ENCODE measurements around the gene ADCY1.

ADCY1 gene

GRCh38 chr7:45617166-45617565 lies 43.0 kb downstream of the ADCY1 start:
- Histone ChIP-seq H3K27ac (ENCODE audit: low read depth, low read length) (no peak overlapping the region), H3K9ac (ENCODE audit: low read length) (no peak overlapping the region), H3K9me3 (ENCODE audit: low read length) (peaks cover 9% of the 10 kb centered on the region), H3K27me3 (ENCODE audit: control insufficient read depth in 1 of 2, insufficient read depth in 2 of 2, low read length in 2 of 2) (no peaks in the 10 kb centered on the region), H3K4me1 (ENCODE audit: insufficient read depth, low read length) (no peaks in the 10 kb centered on the region), H3K4me3 (ENCODE audit: low read depth in 1 of 2, low read length in 2 of 2) (no peak overlapping the region), H3K36me3 (ENCODE audit: insufficient read depth, low read length) (no peaks in the 10 kb centered on the region)

GRCh38 chr7:45622058-45622457 lies 47.9 kb downstream of the ADCY1 start:
- Histone ChIP-seq H3K9me3 (ENCODE audit: low read length) (no peaks in the 10 kb centered on the region), H3K36me3 (ENCODE audit: insufficient read depth, low read length) (no peaks in the 10 kb centered on the region), H3K27ac (ENCODE audit: low read depth, low read length) (no peak overlapping the region), H3K4me1 (ENCODE audit: insufficient read depth, low read length) (no peaks in the 10 kb centered on the region), H3K9ac (ENCODE audit: low read length) (no peak overlapping the region), H3K4me3 (ENCODE audit: low read depth in 1 of 2, low read length in 2 of 2) (no peak overlapping the region), H3K27me3 (ENCODE audit: control insufficient read depth in 1 of 2, insufficient read depth in 2 of 2, low read length in 2 of 2) (no peaks in the 10 kb centered on the region)

GRCh38 chr7:45623157-45623556 lies 49.0 kb downstream of the ADCY1 start:
- Histone ChIP-seq H3K27ac (ENCODE audit: low read depth, low read length) (no peak overlapping the region), H3K9ac (ENCODE audit: low read length) (no peak overlapping the region), H3K4me3 (ENCODE audit: low read depth in 1 of 2, low read length in 2 of 2) (no peak overlapping the region), H3K36me3 (ENCODE audit: insufficient read depth, low read length) (no peaks in the 10 kb centered on the region), H3K4me1 (ENCODE audit: insufficient read depth, low read length) (no peaks in the 10 kb centered on the region), H3K27me3 (ENCODE audit: control insufficient read depth in 1 of 2, insufficient read depth in 2 of 2, low read length in 2 of 2) (no peaks in the 10 kb centered on the region), H3K9me3 (ENCODE audit: low read length) (no peaks in the 10 kb centered on the region)

- H3K4me3 ChIP-seq (ENCODE audit: low read depth in 1 of 2, low read length in 2 of 2) = no peak overlapping the region
- no peak overlapping the region for H3K27ac ChIP-seq (ENCODE audit: low read depth, low read length)
- H3K9me3 ChIP-seq (ENCODE audit: low read length) = no peaks in the 10 kb centered on the region
- no peaks in the 10 kb centered on the region for H3K27me3 ChIP-seq (ENCODE audit: control insufficient read depth in 1 of 2, insufficient read depth in 2 of 2, low read length in 2 of 2)
- H3K9ac ChIP-seq (ENCODE audit: low read length) = no peak overlapping the region
- H3K36me3 ChIP-seq (ENCODE audit: insufficient read depth, low read length) = no peaks in the 10 kb centered on the region
- no peaks in the 10 kb centered on the region for H3K4me1 ChIP-seq (ENCODE audit: insufficient read depth, low read length)
These were observed 49.7 kb downstream of the ADCY1 start for GRCh38 chr7:45623740-45624391.

- H3K36me3 ChIP-seq (ENCODE audit: insufficient read depth, low read length) = no peaks in the 10 kb centered on the region
- no peaks in the 10 kb centered on the region for H3K27me3 ChIP-seq (ENCODE audit: control insufficient read depth in 1 of 2, insufficient read depth in 2 of 2, low read length in 2 of 2)
- no peak overlapping the region for H3K9ac ChIP-seq (ENCODE audit: low read length)
- H3K4me3 ChIP-seq (ENCODE audit: low read depth in 1 of 2, low read length in 2 of 2) = no peak overlapping the region
- no peaks in the 10 kb centered on the region for H3K4me1 ChIP-seq (ENCODE audit: insufficient read depth, low read length)
- H3K27ac ChIP-seq (ENCODE audit: low read depth, low read length) = no peak overlapping the region
- H3K9me3 ChIP-seq (ENCODE audit: low read length) = no peaks in the 10 kb centered on the region
These were observed 50.2 kb downstream of the ADCY1 start for GRCh38 chr7:45624392-45624760.

- H3K4me3 ChIP-seq (ENCODE audit: low read depth in 1 of 2, low read length in 2 of 2) = no peak overlapping the region
- no peaks in the 10 kb centered on the region for H3K9me3 ChIP-seq (ENCODE audit: low read length)
- no peaks in the 10 kb centered on the region for H3K27me3 ChIP-seq (ENCODE audit: control insufficient read depth in 1 of 2, insufficient read depth in 2 of 2, low read length in 2 of 2)
These were observed 50.9 kb downstream of the ADCY1 start for GRCh38 chr7:45625067-45625466.

GRCh38 chr7:45625714-45626440 lies 51.7 kb downstream of the ADCY1 start:
- Histone ChIP-seq H3K9me3 (ENCODE audit: low read length) (no peaks in the 10 kb centered on the region), H3K9ac (ENCODE audit: low read length) (no peak overlapping the region), H3K4me3 (ENCODE audit: low read depth in 1 of 2, low read length in 2 of 2) (no peak overlapping the region)

More at GRCh38 chr7:45625067-45625466, 50.9 kb downstream of the ADCY1 start:
- Histone ChIP-seq H3K4me1 (ENCODE audit: insufficient read depth, low read length) (no peaks in the 10 kb centered on the region), H3K9ac (ENCODE audit: low read length) (no peak overlapping the region), H3K36me3 (ENCODE audit: insufficient read depth, low read length) (no peaks in the 10 kb centered on the region), H3K27ac (ENCODE audit: low read depth, low read length) (no peak overlapping the region)

GRCh38 chr7:45626441-45627430 lies 52.6 kb downstream of the ADCY1 start:
- Histone ChIP-seq H3K27me3 (ENCODE audit: control insufficient read depth in 1 of 2, insufficient read depth in 2 of 2, low read length in 2 of 2) (no peaks in the 10 kb centered on the region), H3K4me3 (ENCODE audit: low read depth in 1 of 2, low read length in 2 of 2) (no peak overlapping the region), H3K4me1 (ENCODE audit: insufficient read depth, low read length) (no peaks in the 10 kb centered on the region), H3K9me3 (ENCODE audit: low read length) (no peaks in the 10 kb centered on the region), H3K27ac (ENCODE audit: low read depth, low read length) (no peak overlapping the region), H3K36me3 (ENCODE audit: insufficient read depth, low read length) (no peaks in the 10 kb centered on the region), H3K9ac (ENCODE audit: low read length) (no peak overlapping the region)

More at GRCh38 chr7:45625714-45626440, 51.7 kb downstream of the ADCY1 start:
- H3K4me1 ChIP-seq (ENCODE audit: insufficient read depth, low read length) = no peaks in the 10 kb centered on the region
- no peaks in the 10 kb centered on the region for H3K36me3 ChIP-seq (ENCODE audit: insufficient read depth, low read length)
- H3K27ac ChIP-seq (ENCODE audit: low read depth, low read length) = no peak overlapping the region
- no peaks in the 10 kb centered on the region for H3K27me3 ChIP-seq (ENCODE audit: control insufficient read depth in 1 of 2, insufficient read depth in 2 of 2, low read length in 2 of 2)

- Histone ChIP-seq H3K9me3 (ENCODE audit: low read length) (no peaks in the 10 kb centered on the region), H3K4me1 (ENCODE audit: insufficient read depth, low read length) (no peaks in the 10 kb centered on the region), H3K27me3 (ENCODE audit: control insufficient read depth in 1 of 2, insufficient read depth in 2 of 2, low read length in 2 of 2) (no peaks in the 10 kb centered on the region), H3K27ac (ENCODE audit: low read depth, low read length) (no peak overlapping the region), H3K4me3 (ENCODE audit: low read depth in 1 of 2, low read length in 2 of 2) (no peak overlapping the region), H3K9ac (ENCODE audit: low read length) (no peak overlapping the region), H3K36me3 (ENCODE audit: insufficient read depth, low read length) (no peaks in the 10 kb centered on the region)
These were observed 53.7 kb downstream of the ADCY1 start for GRCh38 chr7:45627691-45628456.

GRCh38 chr7:45631569-45631968 lies 57.4 kb downstream of the ADCY1 start:
- H3K27ac ChIP-seq (ENCODE audit: low read depth, low read length) = no peak overlapping the region
- H3K4me3 ChIP-seq (ENCODE audit: low read depth in 1 of 2, low read length in 2 of 2) = no peak overlapping the region
- H3K4me1 ChIP-seq (ENCODE audit: insufficient read depth, low read length) = no peaks in the 10 kb centered on the region
- no peaks in the 10 kb centered on the region for H3K27me3 ChIP-seq (ENCODE audit: control insufficient read depth in 1 of 2, insufficient read depth in 2 of 2, low read length in 2 of 2)
- H3K36me3 ChIP-seq (ENCODE audit: insufficient read depth, low read length) = no peaks in the 10 kb centered on the region
- H3K9ac ChIP-seq (ENCODE audit: low read length) = no peak overlapping the region
- H3K9me3 ChIP-seq (ENCODE audit: low read length) = no peaks in the 10 kb centered on the region

- Histone ChIP-seq H3K36me3 (ENCODE audit: insufficient read depth, low read length) (no peaks in the 10 kb centered on the region), H3K27ac (ENCODE audit: low read depth, low read length) (no peak overlapping the region), H3K4me3 (ENCODE audit: low read depth in 1 of 2, low read length in 2 of 2) (no peak overlapping the region), H3K9ac (ENCODE audit: low read length) (no peak overlapping the region), H3K4me1 (ENCODE audit: insufficient read depth, low read length) (no peaks in the 10 kb centered on the region), H3K27me3 (ENCODE audit: control insufficient read depth in 1 of 2, insufficient read depth in 2 of 2, low read length in 2 of 2) (no peaks in the 10 kb centered on the region), H3K9me3 (ENCODE audit: low read length) (no peaks in the 10 kb centered on the region)
These were observed 62.6 kb downstream of the ADCY1 start for GRCh38 chr7:45636733-45637132.
